ENCODE results near the gene PLXDC2.

PLXDC2 gene

DNA sequence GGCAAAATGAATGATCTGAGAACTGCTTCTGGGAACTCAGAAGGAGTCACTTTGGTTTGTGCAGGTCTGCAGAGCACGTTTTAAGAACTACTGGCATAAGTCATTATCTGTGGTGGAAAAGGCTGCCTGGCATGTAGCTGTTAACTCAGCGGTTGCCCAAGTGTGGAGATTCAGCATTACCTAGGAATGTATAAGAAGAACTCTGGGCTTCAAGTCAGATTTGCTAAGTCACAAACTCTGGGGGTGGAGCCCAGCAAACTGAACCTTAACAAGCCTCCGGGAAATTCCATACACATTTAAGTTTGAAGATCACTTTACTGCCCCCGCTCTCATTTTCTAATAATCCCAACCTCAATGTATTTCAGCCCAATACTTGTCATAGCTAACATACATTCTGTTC, 31.1 kb downstream of the PLXDC2 start:
- DNase-seq (ENCODE audit: low spot score) (no peak), ATAC-seq (ENCODE audit: low read depth) (no peak)
- Histone ChIP-seq H3K27ac (ENCODE audit: poor library complexity, severe bottlenecking) (no peak overlapping the region), H3K36me3 (ENCODE audit: low read depth) (no peaks in the 10 kb centered on the region), H3K4me1 (ENCODE audit: insufficient read depth, poor library complexity, severe bottlenecking) (no peaks in the 10 kb centered on the region), H3K27me3 (ENCODE audit: insufficient read depth, poor library complexity, severe bottlenecking) (no peaks in the 10 kb centered on the region), H3K4me3 (ENCODE audit: severe bottlenecking) (no peak overlapping the region), H3K9me3 (ENCODE audit: severe bottlenecking) (no peaks in the 10 kb centered on the region)
- TF ChIP-seq, protein P1, sequence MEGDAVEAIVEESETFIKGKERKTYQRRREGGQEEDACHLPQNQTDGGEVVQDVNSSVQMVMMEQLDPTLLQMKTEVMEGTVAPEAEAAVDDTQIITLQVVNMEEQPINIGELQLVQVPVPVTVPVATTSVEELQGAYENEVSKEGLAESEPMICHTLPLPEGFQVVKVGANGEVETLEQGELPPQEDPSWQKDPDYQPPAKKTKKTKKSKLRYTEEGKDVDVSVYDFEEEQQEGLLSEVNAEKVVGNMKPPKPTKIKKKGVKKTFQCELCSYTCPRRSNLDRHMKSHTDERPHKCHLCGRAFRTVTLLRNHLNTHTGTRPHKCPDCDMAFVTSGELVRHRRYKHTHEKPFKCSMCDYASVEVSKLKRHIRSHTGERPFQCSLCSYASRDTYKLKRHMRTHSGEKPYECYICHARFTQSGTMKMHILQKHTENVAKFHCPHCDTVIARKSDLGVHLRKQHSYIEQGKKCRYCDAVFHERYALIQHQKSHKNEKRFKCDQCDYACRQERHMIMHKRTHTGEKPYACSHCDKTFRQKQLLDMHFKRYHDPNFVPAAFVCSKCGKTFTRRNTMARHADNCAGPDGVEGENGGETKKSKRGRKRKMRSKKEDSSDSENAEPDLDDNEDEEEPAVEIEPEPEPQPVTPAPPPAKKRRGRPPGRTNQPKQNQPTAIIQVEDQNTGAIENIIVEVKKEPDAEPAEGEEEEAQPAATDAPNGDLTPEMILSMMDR (IDR thresholded peaks at IDR 0.05; ENCODE audit: poor library complexity, severe bottlenecking) = no peak

DNA sequence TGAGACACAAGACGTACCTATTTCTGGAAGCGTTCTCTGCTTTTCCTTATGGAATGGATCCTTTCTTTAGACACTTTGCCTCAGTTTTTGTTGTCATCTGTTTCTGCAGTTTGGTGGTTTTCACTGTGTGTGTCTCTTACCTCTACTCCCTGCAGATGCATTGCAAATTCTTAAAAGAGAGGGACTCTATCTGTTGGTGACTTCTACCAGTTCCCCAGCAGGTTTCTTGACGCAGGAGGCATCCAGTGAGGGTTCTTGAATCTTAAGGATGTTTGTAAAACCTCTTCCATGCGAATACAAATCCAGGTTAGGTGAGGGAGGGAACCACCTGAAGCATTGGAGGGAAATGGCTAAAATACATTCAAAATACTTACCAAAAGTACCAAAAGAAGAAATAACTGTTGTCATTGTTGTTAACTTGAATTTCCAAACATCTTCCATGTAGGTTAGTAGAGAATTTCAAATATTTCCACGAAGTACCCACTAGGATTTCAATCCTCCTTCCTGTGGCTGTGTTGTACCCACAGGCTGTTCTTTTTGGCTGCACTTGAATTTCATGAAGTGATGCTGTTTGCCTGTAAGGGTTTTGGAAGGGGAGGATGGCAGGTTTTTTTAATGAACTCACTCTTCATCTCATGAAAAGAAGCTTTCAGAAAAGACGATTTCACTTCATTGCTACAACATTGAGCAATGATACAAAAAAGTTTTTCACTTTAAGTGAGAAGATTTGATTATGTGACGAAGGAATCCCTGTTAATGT, 32.2 kb downstream of the PLXDC2 start:
- Histone ChIP-seq H3K27me3 (ENCODE audit: insufficient read depth, poor library complexity, severe bottlenecking) (no peaks in the 10 kb centered on the region), H3K9me3 (ENCODE audit: severe bottlenecking) (no peaks in the 10 kb centered on the region), H3K4me1 (ENCODE audit: insufficient read depth, poor library complexity, severe bottlenecking) (no peaks in the 10 kb centered on the region), H3K27ac (ENCODE audit: poor library complexity, severe bottlenecking) (no peak overlapping the region), H3K4me3 (ENCODE audit: severe bottlenecking) (no peak overlapping the region), H3K36me3 (ENCODE audit: low read depth) (no peaks in the 10 kb centered on the region)
- ATAC-seq (ENCODE audit: low read depth) = no peak
- DNase-seq (ENCODE audit: low spot score) = no peak
- TF ChIP-seq, protein P1 (IDR thresholded peaks at IDR 0.05; ENCODE audit: poor library complexity, severe bottlenecking) = no peak

DNA sequence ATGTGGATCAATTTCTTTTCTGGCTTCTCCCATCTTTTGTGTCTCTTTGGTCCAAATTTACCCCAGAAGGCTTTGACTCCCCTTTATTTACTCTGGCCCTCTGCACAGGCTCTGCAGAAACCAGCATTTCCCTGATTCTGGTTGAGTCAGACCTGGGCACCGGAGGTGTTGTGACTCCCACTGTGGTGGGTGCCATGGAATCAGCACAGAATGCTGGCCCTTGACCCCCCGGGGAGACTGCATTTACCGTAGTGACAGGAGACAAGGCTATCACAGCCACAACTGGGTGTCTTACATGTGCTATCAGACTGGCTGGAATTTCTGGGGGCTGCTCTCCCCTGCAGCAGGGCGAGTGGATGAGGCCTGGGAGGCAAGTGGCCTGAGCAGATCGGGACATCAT, 37.6 kb downstream of the PLXDC2 start:
- H3K27ac ChIP-seq (ENCODE audit: poor library complexity, severe bottlenecking) = no peak overlapping the region
- H3K27me3 ChIP-seq (ENCODE audit: insufficient read depth, poor library complexity, severe bottlenecking) = no peaks in the 10 kb centered on the region
- no peak overlapping the region for H3K4me3 ChIP-seq (ENCODE audit: severe bottlenecking)
- TF ChIP-seq, protein P1 (IDR thresholded peaks at IDR 0.05; ENCODE audit: poor library complexity, severe bottlenecking) = no peak
- no peak for ATAC-seq (ENCODE audit: low read depth)
- no peak for DNase-seq (ENCODE audit: low spot score)
- H3K9me3 ChIP-seq (ENCODE audit: severe bottlenecking) = no peaks in the 10 kb centered on the region
- H3K36me3 ChIP-seq (ENCODE audit: low read depth) = no peaks in the 10 kb centered on the region
- no peaks in the 10 kb centered on the region for H3K4me1 ChIP-seq (ENCODE audit: insufficient read depth, poor library complexity, severe bottlenecking)

DNA sequence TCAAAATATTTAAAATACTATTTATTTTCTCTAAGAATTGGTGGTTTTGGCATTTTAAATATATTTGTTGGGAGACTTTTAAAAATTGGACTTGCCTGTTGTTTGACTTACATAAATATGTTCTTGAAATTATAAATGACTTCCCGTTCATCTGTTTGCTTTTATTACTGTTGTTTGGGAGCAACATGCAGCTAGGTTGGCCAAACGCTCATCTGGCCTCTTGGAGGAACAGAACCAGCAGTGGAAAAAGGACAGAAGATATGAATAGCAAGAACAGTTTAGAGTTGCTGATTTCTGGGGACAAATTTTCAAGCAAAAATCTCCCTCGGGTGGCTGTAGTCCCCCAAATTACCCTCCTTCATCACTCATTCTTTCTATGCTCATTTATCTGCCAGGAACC, 41.6 kb downstream of the PLXDC2 start:
- TF ChIP-seq, protein P1 (IDR thresholded peaks at IDR 0.05; ENCODE audit: poor library complexity, severe bottlenecking) = no peak
- ATAC-seq (ENCODE audit: low read depth) (no peak), DNase-seq (ENCODE audit: low spot score) (no peak)
- H3K4me1 ChIP-seq (ENCODE audit: insufficient read depth, poor library complexity, severe bottlenecking) = no peaks in the 10 kb centered on the region
- no peak overlapping the region for H3K4me3 ChIP-seq (ENCODE audit: severe bottlenecking)
- H3K27ac ChIP-seq (ENCODE audit: poor library complexity, severe bottlenecking) = no peak overlapping the region
- H3K9me3 ChIP-seq (ENCODE audit: severe bottlenecking) = peaks cover 2% of the 10 kb centered on the region
- H3K36me3 ChIP-seq (ENCODE audit: low read depth) = no peaks in the 10 kb centered on the region
- H3K27me3 ChIP-seq (ENCODE audit: insufficient read depth, poor library complexity, severe bottlenecking) = no peaks in the 10 kb centered on the region

DNA sequence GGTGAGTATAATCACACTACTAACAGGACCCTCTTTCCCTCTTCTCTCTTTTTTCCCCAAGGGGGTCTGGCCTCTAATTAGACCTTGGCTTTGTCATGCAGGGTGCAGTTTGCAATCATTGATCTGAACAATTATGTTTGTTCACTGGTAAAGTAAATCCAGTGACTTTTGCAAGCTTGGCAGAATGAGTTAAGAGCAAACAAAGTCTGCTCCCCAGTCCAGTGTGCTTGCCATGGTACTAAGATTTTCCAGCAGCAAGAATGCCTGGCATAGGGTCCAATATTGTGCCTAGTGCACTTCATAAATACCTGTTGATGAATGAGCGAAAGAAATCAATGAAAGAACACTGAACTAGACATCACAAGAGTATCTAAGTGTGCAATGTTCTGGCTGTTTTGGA, 43.9 kb downstream of the PLXDC2 start:
- H3K27me3 ChIP-seq (ENCODE audit: insufficient read depth, poor library complexity, severe bottlenecking) = no peaks in the 10 kb centered on the region
- H3K36me3 ChIP-seq (ENCODE audit: low read depth) = no peaks in the 10 kb centered on the region
- ATAC-seq (ENCODE audit: low read depth) = no peak
- no peak overlapping the region for H3K27ac ChIP-seq (ENCODE audit: poor library complexity, severe bottlenecking)
- no peak overlapping the region for H3K4me3 ChIP-seq (ENCODE audit: severe bottlenecking)
- peaks cover 2% of the 10 kb centered on the region for H3K9me3 ChIP-seq (ENCODE audit: severe bottlenecking)
- TF ChIP-seq, protein P1 (IDR thresholded peaks at IDR 0.05; ENCODE audit: poor library complexity, severe bottlenecking) = no peak
- no peaks in the 10 kb centered on the region for H3K4me1 ChIP-seq (ENCODE audit: insufficient read depth, poor library complexity, severe bottlenecking)
- no peak for DNase-seq (ENCODE audit: low spot score)

All from RWPE2 (cell line).